ENCODE measurements around the gene HOXB6.

Gene HOXB6

DNA sequence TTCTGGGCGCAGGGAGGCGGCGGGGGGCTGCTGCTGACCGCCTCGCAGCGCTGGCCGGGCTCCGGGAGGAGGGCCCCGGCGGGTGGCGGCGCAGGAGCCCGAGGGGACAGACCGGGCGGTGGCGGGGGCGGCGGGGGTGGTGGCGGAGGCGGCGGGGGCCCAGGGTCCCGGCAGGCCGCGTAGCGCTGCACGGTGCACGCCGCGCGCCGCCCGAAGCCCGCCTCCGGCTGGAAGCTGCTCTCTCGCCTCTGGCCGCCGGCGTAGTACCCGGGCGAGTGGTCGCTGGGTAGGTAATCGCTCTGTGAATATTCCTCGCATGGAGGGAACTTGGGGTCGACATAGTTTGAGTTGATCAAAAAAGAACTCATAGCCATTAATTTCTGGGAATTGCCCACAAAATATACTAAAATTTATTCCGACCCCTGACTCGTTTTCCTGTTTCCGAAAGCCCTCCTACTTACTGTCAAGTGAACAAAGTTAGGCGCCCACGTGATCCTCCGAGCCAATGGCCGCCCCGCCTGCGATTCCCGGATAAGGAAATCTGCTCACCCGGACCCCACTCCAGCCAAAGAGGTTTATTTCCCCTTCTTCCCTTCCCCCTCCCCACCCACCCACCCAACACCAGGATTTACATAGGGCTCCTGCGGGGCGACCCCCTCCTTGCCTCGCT, 26.7 kb downstream of the HOXB6 start, which contains the start of gene HOXB4:
Gene HOXB4 (minus strand): TSS at position 405 of the 670 bp plus-strand sequence. CDS start 31 bp downstream, at position 374.
- DNase-seq (ENCODE audit: low read depth, low spot score): peak; percentile 28
- H3K9ac ChIP-seq (ENCODE audit: insufficient read length): peak within 1 kb of the TSS; percentile 82
- H3K36me3 ChIP-seq (ENCODE audit: insufficient read depth, low read length): peaks cover 6% of the 10 kb centered on the region; the same call in 1 of the 2 replicates
- peak within 1 kb of the TSS; percentile 94 for H3K4me3 ChIP-seq
- H3K27ac ChIP-seq: no peak within 1 kb of the TSS
- H3K9me3 ChIP-seq (ENCODE audit: low read depth, low read length): no peaks in the 10 kb centered on the region
- TF ChIP-seq EZH2 (IDR thresholded peaks at IDR 0.05): no peak
- no peak for TF ChIP-seq FOXP2 (optimal IDR thresholded peaks at IDR 0.05; ENCODE audit: control extremely low read depth, extremely low read length, insufficient read depth)
- TF ChIP-seq POLR2AphosphoS5 (IDR thresholded peaks at IDR 0.05; ENCODE audit: borderline replicate concordance, low read depth, low read length): peak; percentile 38; the same call in 1 of the 2 replicates

DNA sequence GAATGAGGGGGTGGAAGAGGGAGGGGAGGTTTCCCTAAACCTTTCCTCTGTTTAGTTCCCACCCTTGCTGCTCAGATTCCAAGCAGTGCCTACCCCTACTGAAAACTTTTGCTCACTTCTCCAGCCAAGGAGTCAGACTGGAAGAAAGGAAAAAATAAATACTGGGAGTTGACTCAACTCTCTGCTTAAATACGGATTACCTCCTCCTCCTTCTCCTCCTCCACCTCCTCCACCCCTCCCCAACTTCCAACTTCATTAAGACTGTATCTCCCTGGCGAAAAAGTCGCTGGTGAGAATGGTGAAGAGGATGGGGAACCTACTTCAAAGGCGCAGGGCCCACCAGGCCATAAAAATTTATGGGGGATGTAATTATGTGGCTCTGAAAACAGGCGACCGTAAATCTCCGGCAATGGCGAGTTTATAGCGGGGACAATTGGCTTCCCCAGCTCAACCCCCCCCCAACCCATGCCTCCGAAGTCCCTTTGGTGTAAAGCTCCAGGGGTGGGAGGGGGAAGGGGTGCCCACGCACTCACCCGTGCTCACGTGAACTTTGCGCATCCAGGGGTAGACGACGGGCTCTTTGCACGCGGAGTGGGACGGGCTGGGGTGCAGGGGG, 27.3 kb downstream of the HOXB6 start:
- H3K9me3 ChIP-seq (ENCODE audit: low read depth, low read length): no peaks in the 10 kb centered on the region
- peak overlapping the region; percentile 94 for H3K4me3 ChIP-seq
- H3K9ac ChIP-seq (ENCODE audit: insufficient read length): peak overlapping the region; percentile 24
- peaks cover 6% of the 10 kb centered on the region; the same call in 1 of the 2 replicates for H3K36me3 ChIP-seq (ENCODE audit: insufficient read depth, low read length)
- TF ChIP-seq FOXP2 (optimal IDR thresholded peaks at IDR 0.05; ENCODE audit: control extremely low read depth, extremely low read length, insufficient read depth) (no peak), EZH2 (IDR thresholded peaks at IDR 0.05) (no peak), POLR2AphosphoS5 (IDR thresholded peaks at IDR 0.05; ENCODE audit: borderline replicate concordance, low read depth, low read length) (no peak)
- no peak overlapping the region for H3K27ac ChIP-seq
- no peak for DNase-seq (ENCODE audit: low read depth, low spot score)

DNA sequence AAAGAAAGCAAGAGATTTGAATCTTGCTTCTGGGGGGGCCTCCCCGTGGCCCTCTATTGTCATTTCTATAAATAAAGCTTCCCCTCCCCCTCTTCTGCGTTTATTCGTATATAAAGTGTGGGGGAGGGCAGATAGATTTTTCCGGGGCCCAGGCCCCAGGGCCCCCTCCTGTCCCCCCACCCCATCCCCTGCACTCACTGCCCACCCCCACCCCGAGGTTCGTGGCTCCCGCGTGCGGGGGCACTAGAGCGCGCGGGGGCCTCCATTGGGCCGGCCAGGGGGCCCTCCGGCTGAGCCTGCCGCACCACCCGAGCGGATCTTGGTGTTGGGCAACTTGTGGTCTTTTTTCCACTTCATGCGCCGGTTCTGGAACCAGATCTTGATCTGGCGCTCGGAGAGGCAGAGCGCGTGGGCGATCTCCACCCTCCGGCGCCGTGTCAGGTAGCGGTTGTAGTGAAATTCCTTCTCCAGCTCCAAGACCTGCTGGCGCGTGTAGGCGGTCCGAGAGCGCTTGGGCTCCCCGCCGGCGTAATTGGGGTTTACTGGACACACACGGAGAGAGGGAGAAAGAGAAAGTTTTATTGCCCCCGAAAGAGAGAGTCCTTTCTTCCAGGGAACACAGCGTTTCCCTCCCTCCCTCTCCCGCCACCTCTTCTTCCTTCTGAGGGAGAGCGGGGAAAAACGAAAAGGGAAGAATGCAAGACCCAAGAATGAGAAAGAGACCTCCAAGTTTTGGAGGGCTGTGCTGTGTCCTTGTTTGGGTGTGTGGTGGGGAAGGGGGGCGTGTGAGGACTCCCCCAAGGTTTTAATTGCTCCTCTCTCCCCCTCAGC, 28.1 kb downstream of the HOXB6 start:
- Histone ChIP-seq H3K9me3 (ENCODE audit: low read depth, low read length) (no peaks in the 10 kb centered on the region), H3K36me3 (ENCODE audit: insufficient read depth, low read length) (peaks cover 9% of the 10 kb centered on the region; the same call in 1 of the 2 replicates), H3K4me3 (peak overlapping the region; percentile 94), H3K9ac (ENCODE audit: insufficient read length) (peak overlapping the region; percentile 24), H3K27ac (no peak overlapping the region)
- TF ChIP-seq POLR2AphosphoS5 (IDR thresholded peaks at IDR 0.05; ENCODE audit: borderline replicate concordance, low read depth, low read length): no peak
- no peak for TF ChIP-seq EZH2 (IDR thresholded peaks at IDR 0.05)
- no peak for TF ChIP-seq FOXP2 (optimal IDR thresholded peaks at IDR 0.05; ENCODE audit: control extremely low read depth, extremely low read length, insufficient read depth)
- no peak for DNase-seq (ENCODE audit: low read depth, low spot score)

GRCh38 chr17:48575673-48576478, 28.9 kb downstream of the HOXB6 start:
- TF ChIP-seq POLR2AphosphoS5 (IDR thresholded peaks at IDR 0.05; ENCODE audit: borderline replicate concordance, low read depth, low read length): no peak
- TF ChIP-seq FOXP2 (optimal IDR thresholded peaks at IDR 0.05; ENCODE audit: control extremely low read depth, extremely low read length, insufficient read depth): no peak
- TF ChIP-seq EZH2 (IDR thresholded peaks at IDR 0.05): no peak
- H3K9me3 ChIP-seq (ENCODE audit: low read depth, low read length): no peaks in the 10 kb centered on the region
- peaks cover 9% of the 10 kb centered on the region; the same call in 1 of the 2 replicates for H3K36me3 ChIP-seq (ENCODE audit: insufficient read depth, low read length)
- DNase-seq (ENCODE audit: low read depth, low spot score): no peak
- no peak overlapping the region for H3K27ac ChIP-seq
- H3K9ac ChIP-seq (ENCODE audit: insufficient read length): no peak overlapping the region
- no peak overlapping the region for H3K4me3 ChIP-seq

DNA sequence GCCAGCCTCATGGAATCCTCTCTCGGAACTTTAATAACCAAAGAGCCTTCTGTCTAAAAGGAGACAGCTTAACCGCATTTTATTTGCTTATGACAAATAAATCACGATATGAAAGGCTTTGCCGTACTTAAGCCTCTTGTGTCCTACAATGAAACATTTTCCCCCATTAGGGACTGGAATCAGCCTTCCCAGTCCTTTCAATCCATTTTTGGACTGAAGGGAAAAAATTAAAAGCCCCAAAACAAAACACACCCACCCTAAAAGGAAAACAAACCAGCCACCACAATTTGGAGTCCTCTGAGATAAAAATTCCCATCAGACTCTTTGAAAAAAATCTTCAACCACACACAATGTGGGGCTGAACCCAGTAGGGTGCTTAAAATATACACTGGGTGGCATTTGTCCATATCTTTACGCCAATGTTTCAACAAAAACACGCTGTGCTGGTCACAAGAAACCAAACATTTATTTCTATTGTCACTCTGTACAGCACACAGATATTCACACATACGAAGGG, 29.7 kb downstream of the HOXB6 start:
- TF ChIP-seq POLR2AphosphoS5 (IDR thresholded peaks at IDR 0.05; ENCODE audit: borderline replicate concordance, low read depth, low read length) (no peak), EZH2 (IDR thresholded peaks at IDR 0.05) (no peak), FOXP2 (optimal IDR thresholded peaks at IDR 0.05; ENCODE audit: control extremely low read depth, extremely low read length, insufficient read depth) (no peak)
- Histone ChIP-seq H3K9me3 (ENCODE audit: low read depth, low read length) (no peaks in the 10 kb centered on the region), H3K9ac (ENCODE audit: insufficient read length) (peak overlapping the region; percentile 23), H3K36me3 (ENCODE audit: insufficient read depth, low read length) (peaks cover 9% of the 10 kb centered on the region; the same call in 1 of the 2 replicates), H3K27ac (peak overlapping the region; percentile 11; the same call in 1 of the 2 replicates), H3K4me3 (no peak overlapping the region)
- DNase-seq (ENCODE audit: low read depth, low spot score): no peak

- H3K36me3 ChIP-seq (ENCODE audit: insufficient read depth, low read length): peaks cover 9% of the 10 kb centered on the region; the same call in 1 of the 2 replicates
- no peak for TF ChIP-seq POLR2AphosphoS5 (IDR thresholded peaks at IDR 0.05; ENCODE audit: borderline replicate concordance, low read depth, low read length)
- no peak for TF ChIP-seq FOXP2 (optimal IDR thresholded peaks at IDR 0.05; ENCODE audit: control extremely low read depth, extremely low read length, insufficient read depth)
- no peak for TF ChIP-seq EZH2 (IDR thresholded peaks at IDR 0.05)
- H3K9ac ChIP-seq (ENCODE audit: insufficient read length): no peak overlapping the region
- no peak overlapping the region for H3K4me3 ChIP-seq
- H3K9me3 ChIP-seq (ENCODE audit: low read depth, low read length): no peaks in the 10 kb centered on the region
- no peak for DNase-seq (ENCODE audit: low read depth, low spot score)
- H3K27ac ChIP-seq: peak overlapping the region; percentile 11; the same call in 1 of the 2 replicates
Measured at GRCh38 chr17:48574505-48575065, 30.2 kb downstream of the HOXB6 start.

GRCh38 chr17:48571826-48572417, 32.9 kb downstream of the HOXB6 start:
- Histone ChIP-seq H3K4me3 (no peak overlapping the region), H3K27ac (no peak overlapping the region), H3K9me3 (ENCODE audit: low read depth, low read length) (no peaks in the 10 kb centered on the region), H3K36me3 (ENCODE audit: insufficient read depth, low read length) (peaks cover 9% of the 10 kb centered on the region; the same call in 1 of the 2 replicates), H3K9ac (ENCODE audit: insufficient read length) (no peak overlapping the region)
- TF ChIP-seq POLR2AphosphoS5 (IDR thresholded peaks at IDR 0.05; ENCODE audit: borderline replicate concordance, low read depth, low read length) (no peak), FOXP2 (optimal IDR thresholded peaks at IDR 0.05; ENCODE audit: control extremely low read depth, extremely low read length, insufficient read depth) (no peak), EZH2 (IDR thresholded peaks at IDR 0.05) (no peak)
- DNase-seq (ENCODE audit: low read depth, low spot score): no peak

Measured in SK-N-MC (cell line).